OCI-M2 (cell line): Measurements from ENCODE around the gene TIGD7.

Experiments used
- DNase-seq: peaks from one replicate; lab custom pipeline; 2025; ENCODE audit not compliant: unreplicated experiment; lab: John Stamatoyannopoulos, UW

The TIGD7 gene

GRCh38 chr16:3305109-3306068, at the start of gene TIGD7, which contains the start of gene ZNF75A:
Gene TIGD7 (minus strand): TSS chr16:3305430. CDS start chr16:3300614, 4,816 bp downstream.
Gene ZNF75A (plus strand): TSS chr16:3305497. CDS start chr16:3308429, 2,932 bp downstream.
- DNase-seq: peak; percentile 52

GRCh38 chr16:3349175-3349574, 43.9 kb upstream of the TIGD7 start:
- DNase-seq: no peak

GRCh38 chr16:3348547-3349167, 43.4 kb upstream of the TIGD7 start:
- DNase-seq: no peak

GRCh38 chr16:3347586-3347985, 42.4 kb upstream of the TIGD7 start:
- no peak for DNase-seq

- DNase-seq: no peak
These were observed 40.8 kb upstream of the TIGD7 start for GRCh38 chr16:3346041-3346440.

GRCh38 chr16:3328643-3329042, 23.4 kb upstream of the TIGD7 start:
- no peak for DNase-seq

GRCh38 chr16:3328104-3328503, 22.9 kb upstream of the TIGD7 start:
- DNase-seq: no peak

GRCh38 chr16:3327514-3327913, 22.3 kb upstream of the TIGD7 start:
- DNase-seq: no peak

GRCh38 chr16:3321816-3322215, 16.6 kb upstream of the TIGD7 start:
- DNase-seq: no peak

GRCh38 chr16:3317315-3317999, 12.2 kb upstream of the TIGD7 start:
- no peak for DNase-seq

GRCh38 chr16:3311496-3311895, 6.3 kb upstream of the TIGD7 start:
- no peak for DNase-seq

GRCh38 chr16:3306078-3306477, 848 bp upstream of the TIGD7 start:
- DNase-seq: no peak

GRCh38 chr16:3304370-3304769, 860 bp downstream of the TIGD7 start:
- DNase-seq: no peak

GRCh38 chr16:3295783-3296182, 9.4 kb downstream of the TIGD7 start:
- no peak for DNase-seq

GRCh38 chr16:3295209-3295608, 10.0 kb downstream of the TIGD7 start:
- no peak for DNase-seq

- no peak for DNase-seq
These were observed 12.6 kb downstream of the TIGD7 start for GRCh38 chr16:3292604-3293003.

GRCh38 chr16:3289998-3290673, 15.1 kb downstream of the TIGD7 start:
- no peak for DNase-seq

- DNase-seq: no peak
These were observed 20.1 kb downstream of the TIGD7 start for GRCh38 chr16:3285131-3285530.

- DNase-seq: no peak
These were observed 21.4 kb downstream of the TIGD7 start for GRCh38 chr16:3283543-3284447.
